PC-3 (cell line): ENCODE data around the gene TSC22D3. TPM values are rescaled to one million over a fixed set of nuclear protein-coding genes. Genes with fewer than 3 reads are reported as not detected.
"Not testable (repeated sequence)": the region's sequence is repeated elsewhere in the genome, so short reads cannot be mapped to it uniquely, and the experiment has no call there.

ENCODE experiments used
- ATAC-seq: fragments of 200-7000 bp; cut with Tn5 transposase; 2 replicates; pipeline ENCODE4 v1.9.1; 2020; ENCODE audit warnings: mild to moderate bottlenecking, moderate library complexity
- BruUV-seq: library from RNA; stranded (reverse); fragments of 400-500 nt; replicated peaks from 2 replicates; lab custom pipeline; 2021; lab: Mats Ljungman, UMichigan
- CTCF ChIA-PET: fragments of 300-600 bp; sonication (Branson Sonifier 250); formaldehyde crosslinking; loops from one replicate; lab custom pipeline; 2022; ENCODE audit warnings: antibody characterized with exemption; lab: Charles Lee
- POLR2A ChIA-PET: fragments of 300-600 bp; sonication (Branson Sonifier 250); formaldehyde crosslinking; loops from one replicate; lab custom pipeline; 2022; ENCODE audit warnings: antibody characterized with exemption; ENCODE audit not compliant: unreplicated experiment; lab: Charles Lee
- DNase-seq: peaks from one replicate; pipeline ENCODE4 v3.0.0-alpha.2; 2015
- H2AFZ ChIP-seq: fragments of 300-600 bp; sonication (generic); 2 replicates; pipeline ENCODE4 v1.6.0; 2016; ENCODE audit warnings: antibody characterized with exemption, low read length
- H3F3A ChIP-seq: fragments of 300-600 bp; sonication (generic); one replicate; pipeline ENCODE4 v1.6.0; 2017; ENCODE audit warnings: antibody characterized with exemption, low read length, control low read depth, mild to moderate bottlenecking; ENCODE audit not compliant: unreplicated experiment
- H3K27ac ChIP-seq: fragments of 300-600 bp; sonication (generic); 2 replicates; pipeline ENCODE4 v1.5.1; 2016; ENCODE audit warnings: mild to moderate bottlenecking, low read length
- H3K27me3 ChIP-seq: fragments of 300-600 bp; sonication (generic); 2 replicates; pipeline ENCODE4 v1.6.1; 2016; ENCODE audit warnings: low read length, mixed read lengths
- H3K36me3 ChIP-seq: fragments of 300-600 bp; sonication (generic); 2 replicates; pipeline ENCODE4 v1.6.1; 2016; ENCODE audit warnings: low read depth, mixed run types, low read length, mixed read lengths
- H3K4me1 ChIP-seq: fragments of 300-600 bp; sonication (generic); 2 replicates; pipeline ENCODE4 v1.5.1; 2016; ENCODE audit warnings: low read length; ENCODE audit not compliant: insufficient read depth
- H3K4me2 ChIP-seq: fragments of 300-600 bp; sonication (generic); 2 replicates; pipeline ENCODE4 v1.6.0; 2016; ENCODE audit warnings: low read length
- H3K4me3 ChIP-seq: fragments of 300-600 bp; sonication (generic); 2 replicates; pipeline ENCODE4 v1.5.1; 2016; ENCODE audit warnings: mild to moderate bottlenecking, low read length, mixed read lengths
- H3K79me2 ChIP-seq: fragments of 300-600 bp; sonication (generic); 2 replicates; pipeline ENCODE4 v1.6.1; 2017; ENCODE audit warnings: low read length, mixed read lengths
- H3K9ac ChIP-seq: fragments of 300-600 bp; sonication (generic); 2 replicates; pipeline ENCODE4 v1.6.0; 2016; ENCODE audit warnings: mild to moderate bottlenecking, low read length
- H3K9me2 ChIP-seq: fragments of 300-600 bp; sonication (generic); replicated peaks from 2 replicates; pipeline ENCODE4 v1.6.1; 2016; ENCODE audit warnings: mixed run types, low read length, mixed read lengths
- H3K9me3 ChIP-seq: fragments of 300-600 bp; sonication (generic); 2 replicates; pipeline ENCODE4 v1.6.1; 2016; ENCODE audit warnings: low read length, mixed read lengths
- H4K20me1 ChIP-seq: fragments of 300-600 bp; sonication (generic); 2 replicates; pipeline ENCODE4 v1.6.1; 2016; ENCODE audit warnings: low read length, mixed read lengths
- CTCF ChIP-seq: fragments of 300-600 bp; sonication (generic); conservative IDR thresholded peaks from 2 replicates; pipeline ENCODE4 v1.5.1; 2017; ENCODE audit warnings: antibody characterized with exemption, low read depth, mild to moderate bottlenecking, low read length
- EZH2 ChIP-seq: fragments of 300-600 bp; sonication (generic); IDR thresholded peaks from one replicate; pipeline ENCODE4 v1.6.1; 2017; ENCODE audit warnings: antibody characterized with exemption, mild to moderate bottlenecking, low read length; ENCODE audit not compliant: unreplicated experiment
- EZH2phosphoT487 ChIP-seq: fragments of 300-600 bp; sonication (generic); IDR thresholded peaks from 2 replicates; pipeline ENCODE4 v1.6.1; 2018; ENCODE audit warnings: mild to moderate bottlenecking, antibody characterized with exemption, low read length, borderline replicate concordance
- intact Hi-C: fragments of 100-400 bp; cut with micrococcal nuclease; formaldehyde crosslinking; loops from 2 replicates; pipeline ENCODE4 v1.9.0; 2023
- total RNA-seq: library from RNA; depleted of rRNA; stranded (reverse); fragments of >200 nt; gene quantifications from 2 replicates; pipeline ENCODE4 v1.2.3, GENCODE V29; 2014

Gene TSC22D3
- total RNA-seq, 1 experiment from 2014 or later: 17.8 TPM

DNA sequence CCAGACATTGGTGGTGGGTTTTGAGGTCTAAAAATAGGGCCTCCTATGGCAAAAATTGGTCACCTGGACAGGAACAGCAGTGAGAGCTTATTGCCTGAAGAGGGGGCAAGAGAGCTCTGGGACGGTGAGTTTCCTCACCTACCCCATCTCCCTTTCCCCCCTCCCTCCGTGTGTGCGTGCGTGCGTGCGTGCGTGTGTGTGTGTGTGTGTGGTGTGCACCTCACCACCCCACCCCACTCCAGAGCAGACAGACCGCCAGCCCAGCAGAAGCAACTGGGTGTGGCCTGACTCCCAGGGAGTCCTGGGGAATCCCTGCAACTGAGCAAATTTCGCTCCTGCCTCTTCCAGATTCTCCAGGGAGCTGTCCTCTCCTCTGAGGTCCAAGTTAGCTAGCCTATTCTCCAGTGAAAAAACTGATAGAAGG lies 102.6 kb downstream of the TSC22D3 start:
- Histone ChIP-seq H3K9ac (peak overlapping the region; percentile 44), H3K27me3 (no peaks in the 10 kb centered on the region), H3K4me2 (peak overlapping the region; percentile 67), H3K36me3 (no peaks in the 10 kb centered on the region), H3K79me2 (peaks cover 18% of the 10 kb centered on the region), H3K4me3 (0 out of 2 replicates have a peak overlapping the region, but pooled peaks have one; percentile 12), H4K20me1 (no peaks in the 10 kb centered on the region), H3K4me1 (peaks cover 28% of the 10 kb centered on the region), H3K27ac (peak overlapping the region; percentile 30; the same call in 1 of the 2 replicates), H3K9me3 (no peaks in the 10 kb centered on the region), H2AFZ (0 out of 2 replicates have a peak overlapping the region, but pooled peaks have one; percentile 38), H3F3A (no peaks in the 10 kb centered on the region), H3K9me2 (no peaks in the 10 kb centered on the region)
- DNase-seq (peak; percentile 84), ATAC-seq (peak; percentile 39)
- no TSS peak for BruUV-seq
- TF ChIP-seq EZH2phosphoT487 (no peak), CTCF (peak; percentile 66)
- intact Hi-C loops: loop anchor here (1.0 to 5.0 kb wide), 3 partner anchors 45 to 219 kb away; partner anchors contain the start of gene NCBP2L
- ChIA-PET POLR2A (interaction anchor here (0.6 kb wide), 1 partner anchor 246 kb away, joined by 4 read pairs; no protein-coding TSS in a partner anchor), CTCF (interaction anchor here (0.6 to 2.1 kb wide), 10 partner anchors 19 to 353 kb away, joined by 3 to 27 read pairs (median 4); partner anchors contain the start of genes NCBP2L, PRPS1 and TSC22D3)

- H3K27me3 ChIP-seq, H2AFZ ChIP-seq, H4K20me1 ChIP-seq, H3F3A ChIP-seq, H3K9ac ChIP-seq, H3K36me3 ChIP-seq, BruUV-seq, H3K4me2 ChIP-seq, POLR2A ChIA-PET, CTCF ChIA-PET, DNase-seq, H3K27ac ChIP-seq, H3K9me3 ChIP-seq, ATAC-seq, H3K9me2 ChIP-seq, H3K4me3 ChIP-seq: not testable (repeated sequence)
- intact Hi-C loops: loop anchor here (5.0 kb wide), 1 partner anchor 221 kb away; no protein-coding TSS in a partner anchor
- peaks cover 15% of the 10 kb centered on the region for H3K79me2 ChIP-seq
- H3K4me1 ChIP-seq: peaks cover 22% of the 10 kb centered on the region
These were observed 104.3 kb downstream of the TSC22D3 start for GRCh38 chrX:107671256-107671655.

GRCh38 chrX:107669885-107670628 lies 105.5 kb downstream of the TSC22D3 start:
- no peaks in the 10 kb centered on the region for H3K27me3 ChIP-seq
- POLR2A ChIA-PET: interaction anchor here (0.5 kb wide), 1 partner anchor 48 kb away, joined by 3 read pairs; no protein-coding TSS in a partner anchor
- no peak overlapping the region for H3K9ac ChIP-seq
- H2AFZ ChIP-seq: no peak overlapping the region
- peaks cover 17% of the 10 kb centered on the region for H3K4me1 ChIP-seq
- peak; percentile 54 for ATAC-seq
- H3K4me3 ChIP-seq: no peak overlapping the region
- BruUV-seq: no TSS peak
- CTCF ChIA-PET: no interaction called here
- no peaks in the 10 kb centered on the region for H3K9me3 ChIP-seq
- DNase-seq: no peak
- H3K36me3 ChIP-seq: no peaks in the 10 kb centered on the region
- no peak overlapping the region for H3K27ac ChIP-seq
- H3K4me2 ChIP-seq: no peak overlapping the region
- H3F3A ChIP-seq: no peaks in the 10 kb centered on the region
- no peak for TF ChIP-seq EZH2phosphoT487
- no peak for TF ChIP-seq EZH2
- no peak for TF ChIP-seq CTCF
- no peaks in the 10 kb centered on the region for H3K9me2 ChIP-seq
- H4K20me1 ChIP-seq: no peaks in the 10 kb centered on the region
- intact Hi-C loops: loop anchor here (5.0 kb wide), 1 partner anchor 222 kb away; no protein-coding TSS in a partner anchor
- H3K79me2 ChIP-seq: peaks cover 3% of the 10 kb centered on the region; the same call in 1 of the 2 replicates
